Measurements from ENCODE around the gene ADAP1. TPM values are rescaled to one million over a fixed set of nuclear protein-coding genes. Genes with fewer than 3 reads are reported as not detected.

The ADAP1 gene
- total RNA-seq, 1 experiment from 2014 or later: 77.6 TPM

DNA sequence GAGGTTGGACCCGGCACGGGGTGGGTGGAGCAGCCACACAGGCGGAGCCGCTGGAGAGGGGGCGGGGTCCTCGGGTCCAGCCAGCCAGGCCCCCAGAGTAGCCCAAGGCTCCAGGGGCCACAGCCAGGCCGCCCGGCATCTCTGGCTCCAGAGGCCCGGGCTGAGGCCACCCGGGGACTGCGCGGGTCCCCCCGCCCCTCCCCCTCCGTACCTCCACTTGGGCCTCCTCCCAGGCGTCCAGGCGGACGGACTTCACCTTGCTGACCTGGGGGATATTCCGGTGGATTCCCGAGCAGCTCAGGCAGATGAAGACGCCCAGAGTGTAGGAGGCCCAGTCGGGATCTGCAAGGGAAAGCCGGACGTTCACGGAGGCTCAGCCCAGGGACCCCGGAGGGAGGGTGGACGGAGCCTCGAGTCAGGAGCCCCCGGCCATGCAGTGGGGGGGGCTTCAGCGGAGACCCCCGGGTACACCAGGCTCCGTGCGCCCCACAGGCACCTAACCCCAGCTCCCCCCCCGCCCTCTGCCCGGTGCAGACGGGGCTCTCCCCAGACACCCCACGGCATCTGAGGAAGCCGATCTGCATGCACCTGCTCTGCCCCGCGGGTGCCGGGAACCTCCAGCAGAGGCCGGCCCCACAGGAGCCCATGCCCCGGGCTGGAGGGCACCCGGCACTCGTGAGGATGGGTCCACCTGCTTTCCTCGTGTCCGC, 19.2 kb downstream of the ADAP1 start:
- Mint-ChIP-seq H3K9me3 (ENCODE audit: unreplicated experiment) (no peaks in the 10 kb centered on the region), H3K27me3 (ENCODE audit: insufficient read depth, unreplicated experiment) (no peaks in the 10 kb centered on the region), H3K27ac (ENCODE audit: unreplicated experiment) (no peak overlapping the region), H3K36me3 (ENCODE audit: insufficient read depth, unreplicated experiment) (peaks cover 38% of the 10 kb centered on the region), H3K4me3 (ENCODE audit: unreplicated experiment) (no peak overlapping the region), H3K4me1 (ENCODE audit: low read depth, unreplicated experiment) (no peaks in the 10 kb centered on the region)
- TF ChIP-seq CTCF (IDR thresholded peaks at IDR 0.05; ENCODE audit: insufficient read depth in 1 of 2, low read depth in 1 of 2, low read length in 1 of 2, severe bottlenecking in 1 of 2, unreplicated experiment in 1 of 2): no peak
- no peak overlapping the region for H3K4me3 ChIP-seq (ENCODE audit: low read depth, low read length)
- peaks cover 1% of the 10 kb centered on the region for H3K36me3 ChIP-seq (ENCODE audit: control insufficient read depth, insufficient read depth, low read length)
- no TSS peak for BruUV-seq (replicated peaks)
- no peaks in the 10 kb centered on the region for H3K4me1 ChIP-seq
- no peaks in the 10 kb centered on the region for H3K9me3 ChIP-seq
- POLR2A ChIA-PET: no interaction called here
- CTCF ChIA-PET: no interaction called here
- no peaks in the 10 kb centered on the region for H3K27me3 ChIP-seq (replicated peaks; ENCODE audit: control insufficient read depth, insufficient read depth, low read length)
- intact Hi-C loops (cut with micrococcal nuclease; ENCODE audit: unreplicated experiment): no loop called here
- DNase-seq: no peak

GRCh38 chr7:934469-935163, 19.9 kb downstream of the ADAP1 start:
- no peaks in the 10 kb centered on the region for H3K4me1 ChIP-seq
- Mint-ChIP-seq H3K4me1 (ENCODE audit: low read depth, unreplicated experiment) (no peaks in the 10 kb centered on the region), H3K27ac (ENCODE audit: unreplicated experiment) (no peak overlapping the region), H3K27me3 (ENCODE audit: insufficient read depth, unreplicated experiment) (no peaks in the 10 kb centered on the region), H3K9me3 (ENCODE audit: unreplicated experiment) (no peaks in the 10 kb centered on the region), H3K4me3 (ENCODE audit: unreplicated experiment) (no peak overlapping the region), H3K36me3 (ENCODE audit: insufficient read depth, unreplicated experiment) (peaks cover 38% of the 10 kb centered on the region)
- BruUV-seq (replicated peaks): no TSS peak
- CTCF ChIA-PET: no interaction called here
- TF ChIP-seq CTCF (IDR thresholded peaks at IDR 0.05; ENCODE audit: insufficient read depth in 1 of 2, low read depth in 1 of 2, low read length in 1 of 2, severe bottlenecking in 1 of 2, unreplicated experiment in 1 of 2): no peak
- intact Hi-C loops (cut with micrococcal nuclease; ENCODE audit: unreplicated experiment): no loop called here
- POLR2A ChIA-PET: no interaction called here
- H3K36me3 ChIP-seq (ENCODE audit: control insufficient read depth, insufficient read depth, low read length): peaks cover 1% of the 10 kb centered on the region
- no peak overlapping the region for H3K4me3 ChIP-seq (ENCODE audit: low read depth, low read length)
- no peaks in the 10 kb centered on the region for H3K9me3 ChIP-seq
- no peaks in the 10 kb centered on the region for H3K27me3 ChIP-seq (replicated peaks; ENCODE audit: control insufficient read depth, insufficient read depth, low read length)
- no peak for DNase-seq

GRCh38 chr7:932651-932975, 21.9 kb downstream of the ADAP1 start:
- H3K36me3 Mint-ChIP-seq (ENCODE audit: insufficient read depth, unreplicated experiment): peaks cover 30% of the 10 kb centered on the region
- H3K27me3 Mint-ChIP-seq (ENCODE audit: insufficient read depth, unreplicated experiment): no peaks in the 10 kb centered on the region
- no peak overlapping the region for H3K27ac Mint-ChIP-seq (ENCODE audit: unreplicated experiment)
- Histone ChIP-seq H3K9me3 (no peaks in the 10 kb centered on the region), H3K4me3 (ENCODE audit: low read depth, low read length) (no peak overlapping the region), H3K4me1 (no peaks in the 10 kb centered on the region), H3K36me3 (ENCODE audit: control insufficient read depth, insufficient read depth, low read length) (no peaks in the 10 kb centered on the region; the same call in 1 of the 2 replicates), H3K27me3 (replicated peaks; ENCODE audit: control insufficient read depth, insufficient read depth, low read length) (no peaks in the 10 kb centered on the region)
- TF ChIP-seq CTCF (IDR thresholded peaks at IDR 0.05; ENCODE audit: insufficient read depth in 1 of 2, low read depth in 1 of 2, low read length in 1 of 2, severe bottlenecking in 1 of 2, unreplicated experiment in 1 of 2): no peak
- ChIA-PET CTCF (no interaction called here), POLR2A (no interaction called here)
- DNase-seq: no peak
- H3K9me3 Mint-ChIP-seq (ENCODE audit: unreplicated experiment): no peaks in the 10 kb centered on the region
- BruUV-seq (replicated peaks): no TSS peak
- H3K4me1 Mint-ChIP-seq (ENCODE audit: low read depth, unreplicated experiment): no peaks in the 10 kb centered on the region
- no peak overlapping the region for H3K4me3 Mint-ChIP-seq (ENCODE audit: unreplicated experiment)
- intact Hi-C loops (cut with micrococcal nuclease; ENCODE audit: unreplicated experiment): no loop called here

Data from Caco-2 (cell line).